HPDE6-E6E7 (cell line): Measurements from ENCODE around the gene SHLD1.
"Not testable (repeated sequence)": the region's sequence is repeated elsewhere in the genome, so short reads cannot be mapped to it uniquely, and the experiment has no call there.

ENCODE experiments used
- DNase-seq: peaks from one replicate; pipeline ENCODE4 v3.0.0; 2011; ENCODE audit warnings: missing footprints; ENCODE audit errors: extremely low spot score

The SHLD1 gene

GRCh38 chr20:5749952-5750779 is at the start of gene SHLD1:
TSS of gene SHLD1 (plus strand) at chr20:5750401. CDS start at chr20:5772866, 22,465 bp downstream.
- DNase-seq, result peak; percentile 82

GRCh38 chr20:5702339-5702738 is 47.9 kb upstream of the SHLD1 start:
- DNase-seq, result not testable (repeated sequence)

- no peak for DNase-seq
Measured at GRCh38 chr20:5703681-5704101, 46.5 kb upstream of the SHLD1 start.

- no peak for DNase-seq
Measured at GRCh38 chr20:5705827-5706226, 44.4 kb upstream of the SHLD1 start.

- DNase-seq, result no peak
Measured at GRCh38 chr20:5706797-5707196, 43.4 kb upstream of the SHLD1 start.

GRCh38 chr20:5710551-5710950 is 39.6 kb upstream of the SHLD1 start:
- no peak for DNase-seq

GRCh38 chr20:5714261-5715041 is 35.8 kb upstream of the SHLD1 start:
- DNase-seq, result peak; percentile 35

GRCh38 chr20:5715071-5715841 is 34.9 kb upstream of the SHLD1 start:
- DNase-seq, result no peak

- DNase-seq, result no peak
Measured at GRCh38 chr20:5716953-5717352, 33.2 kb upstream of the SHLD1 start.

GRCh38 chr20:5718896-5719595 is 31.2 kb upstream of the SHLD1 start:
- DNase-seq, result no peak

- DNase-seq, result no peak
Measured at GRCh38 chr20:5719861-5720403, 30.3 kb upstream of the SHLD1 start.

- no peak for DNase-seq
Measured at GRCh38 chr20:5720696-5721095, 29.5 kb upstream of the SHLD1 start.

GRCh38 chr20:5721356-5721755 is 28.8 kb upstream of the SHLD1 start:
- DNase-seq, result not testable (repeated sequence)

- DNase-seq, result no peak
Measured at GRCh38 chr20:5722927-5723326, 27.3 kb upstream of the SHLD1 start.

- not testable (repeated sequence) for DNase-seq
Measured at GRCh38 chr20:5725183-5725463, 25.1 kb upstream of the SHLD1 start.

- no peak for DNase-seq
Measured at GRCh38 chr20:5727018-5727515, 23.1 kb upstream of the SHLD1 start.

GRCh38 chr20:5729348-5729747 is 20.9 kb upstream of the SHLD1 start:
- no peak for DNase-seq

GRCh38 chr20:5730131-5730530 is 20.1 kb upstream of the SHLD1 start:
- no peak for DNase-seq

GRCh38 chr20:5731753-5732366 is 18.3 kb upstream of the SHLD1 start:
- DNase-seq, result no peak

GRCh38 chr20:5734602-5735001 is 15.6 kb upstream of the SHLD1 start:
- DNase-seq, result no peak
